ENCODE data around the gene ZNF576. TPM values are rescaled to one million over a fixed set of nuclear protein-coding genes. Genes with fewer than 3 reads are reported as not detected.

ZNF576 gene
- total RNA-seq, 1 experiment from 2014 or later: 18.4 TPM

DNA sequence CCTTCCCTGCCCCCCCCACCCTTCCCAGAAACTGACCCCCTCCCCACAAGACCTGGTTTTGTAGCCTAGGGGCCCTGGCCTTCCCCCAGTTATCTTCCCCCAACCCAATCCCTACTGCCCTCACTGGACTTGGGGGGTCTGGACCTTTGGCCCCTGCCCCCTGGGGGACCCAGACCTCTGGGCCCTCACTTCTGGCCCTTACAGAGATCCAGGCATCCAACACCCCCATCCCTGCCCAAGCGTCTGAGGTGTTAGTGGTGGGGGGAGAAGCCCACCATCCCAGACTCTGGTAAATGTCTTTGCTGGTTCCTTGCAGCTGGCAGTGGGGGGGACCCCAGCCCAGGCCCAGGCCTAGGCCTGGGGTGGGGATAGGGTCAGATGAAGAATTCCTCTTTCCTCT is 26.6 kb downstream of the ZNF576 start:
- CTCF ChIA-PET: interaction anchor here (0.5 kb wide), 1 partner anchor 48 kb away, joined by 3 read pairs; no protein-coding TSS in a partner anchor
- no peak overlapping the region for H3K4me3 Mint-ChIP-seq (ENCODE audit: unreplicated experiment)
- DNase-seq (ENCODE audit: unreplicated experiment): no peak
- H3K27ac Mint-ChIP-seq (ENCODE audit: low read depth, unreplicated experiment): no peak overlapping the region
- peaks cover 11% of the 10 kb centered on the region for H3K4me1 Mint-ChIP-seq (ENCODE audit: insufficient read depth, unreplicated experiment)
- intact Hi-C loops (cut with micrococcal nuclease): no loop called here
- no peaks in the 10 kb centered on the region for H3K27me3 Mint-ChIP-seq (ENCODE audit: insufficient read depth, unreplicated experiment)
- no peaks in the 10 kb centered on the region for H3K9me3 Mint-ChIP-seq (ENCODE audit: unreplicated experiment)
- TF ChIP-seq, protein P1, sequence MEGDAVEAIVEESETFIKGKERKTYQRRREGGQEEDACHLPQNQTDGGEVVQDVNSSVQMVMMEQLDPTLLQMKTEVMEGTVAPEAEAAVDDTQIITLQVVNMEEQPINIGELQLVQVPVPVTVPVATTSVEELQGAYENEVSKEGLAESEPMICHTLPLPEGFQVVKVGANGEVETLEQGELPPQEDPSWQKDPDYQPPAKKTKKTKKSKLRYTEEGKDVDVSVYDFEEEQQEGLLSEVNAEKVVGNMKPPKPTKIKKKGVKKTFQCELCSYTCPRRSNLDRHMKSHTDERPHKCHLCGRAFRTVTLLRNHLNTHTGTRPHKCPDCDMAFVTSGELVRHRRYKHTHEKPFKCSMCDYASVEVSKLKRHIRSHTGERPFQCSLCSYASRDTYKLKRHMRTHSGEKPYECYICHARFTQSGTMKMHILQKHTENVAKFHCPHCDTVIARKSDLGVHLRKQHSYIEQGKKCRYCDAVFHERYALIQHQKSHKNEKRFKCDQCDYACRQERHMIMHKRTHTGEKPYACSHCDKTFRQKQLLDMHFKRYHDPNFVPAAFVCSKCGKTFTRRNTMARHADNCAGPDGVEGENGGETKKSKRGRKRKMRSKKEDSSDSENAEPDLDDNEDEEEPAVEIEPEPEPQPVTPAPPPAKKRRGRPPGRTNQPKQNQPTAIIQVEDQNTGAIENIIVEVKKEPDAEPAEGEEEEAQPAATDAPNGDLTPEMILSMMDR (IDR thresholded peaks at IDR 0.05; ENCODE audit: unreplicated experiment): no peak
- POLR2A ChIA-PET: interaction anchor here (0.8 to 1.0 kb wide), 2 partner anchors 28 to 106 kb away, joined by 3 to 5 read pairs; no protein-coding TSS in a partner anchor
- BruUV-seq (replicated peaks): no TSS peak
- H3K36me3 Mint-ChIP-seq (ENCODE audit: insufficient read depth, unreplicated experiment): peaks cover 12% of the 10 kb centered on the region

GRCh38 chr19:43623889-43624670 is 27.7 kb downstream of the ZNF576 start:
- Mint-ChIP-seq H3K27ac (ENCODE audit: low read depth, unreplicated experiment) (no peak overlapping the region), H3K4me1 (ENCODE audit: insufficient read depth, unreplicated experiment) (peaks cover 11% of the 10 kb centered on the region), H3K4me3 (ENCODE audit: unreplicated experiment) (no peak overlapping the region), H3K27me3 (ENCODE audit: insufficient read depth, unreplicated experiment) (no peaks in the 10 kb centered on the region), H3K36me3 (ENCODE audit: insufficient read depth, unreplicated experiment) (peaks cover 11% of the 10 kb centered on the region), H3K9me3 (ENCODE audit: unreplicated experiment) (no peaks in the 10 kb centered on the region)
- intact Hi-C loops (cut with micrococcal nuclease): no loop called here
- POLR2A ChIA-PET: interaction anchor here (0.7 kb wide), 1 partner anchor 71 kb away, joined by 3 read pairs; no protein-coding TSS in a partner anchor
- TF ChIP-seq, protein P1 (IDR thresholded peaks at IDR 0.05; ENCODE audit: unreplicated experiment): no peak
- no peak for DNase-seq (ENCODE audit: unreplicated experiment)
- CTCF ChIA-PET: no interaction called here
- BruUV-seq (replicated peaks): no TSS peak

- intact Hi-C loops (cut with micrococcal nuclease): no loop called here
- ChIA-PET POLR2A (no interaction called here), CTCF (interaction anchor here (1.6 kb wide), 1 partner anchor 27 kb away, joined by 5 read pairs; no protein-coding TSS in a partner anchor)
- TF ChIP-seq, protein P1 (IDR thresholded peaks at IDR 0.05; ENCODE audit: unreplicated experiment): peak; percentile 14
- DNase-seq (ENCODE audit: unreplicated experiment): peak; percentile 23
- no peak overlapping the region for H3K4me3 Mint-ChIP-seq (ENCODE audit: unreplicated experiment)
- H3K27me3 Mint-ChIP-seq (ENCODE audit: insufficient read depth, unreplicated experiment): no peaks in the 10 kb centered on the region
- BruUV-seq (replicated peaks): no TSS peak
- no peaks in the 10 kb centered on the region for H3K9me3 Mint-ChIP-seq (ENCODE audit: unreplicated experiment)
- H3K36me3 Mint-ChIP-seq (ENCODE audit: insufficient read depth, unreplicated experiment): peaks cover 4% of the 10 kb centered on the region
- H3K27ac Mint-ChIP-seq (ENCODE audit: low read depth, unreplicated experiment): no peak overlapping the region
- peaks cover 11% of the 10 kb centered on the region for H3K4me1 Mint-ChIP-seq (ENCODE audit: insufficient read depth, unreplicated experiment)
These were observed 28.5 kb downstream of the ZNF576 start for GRCh38 chr19:43624933-43625332.

DNA sequence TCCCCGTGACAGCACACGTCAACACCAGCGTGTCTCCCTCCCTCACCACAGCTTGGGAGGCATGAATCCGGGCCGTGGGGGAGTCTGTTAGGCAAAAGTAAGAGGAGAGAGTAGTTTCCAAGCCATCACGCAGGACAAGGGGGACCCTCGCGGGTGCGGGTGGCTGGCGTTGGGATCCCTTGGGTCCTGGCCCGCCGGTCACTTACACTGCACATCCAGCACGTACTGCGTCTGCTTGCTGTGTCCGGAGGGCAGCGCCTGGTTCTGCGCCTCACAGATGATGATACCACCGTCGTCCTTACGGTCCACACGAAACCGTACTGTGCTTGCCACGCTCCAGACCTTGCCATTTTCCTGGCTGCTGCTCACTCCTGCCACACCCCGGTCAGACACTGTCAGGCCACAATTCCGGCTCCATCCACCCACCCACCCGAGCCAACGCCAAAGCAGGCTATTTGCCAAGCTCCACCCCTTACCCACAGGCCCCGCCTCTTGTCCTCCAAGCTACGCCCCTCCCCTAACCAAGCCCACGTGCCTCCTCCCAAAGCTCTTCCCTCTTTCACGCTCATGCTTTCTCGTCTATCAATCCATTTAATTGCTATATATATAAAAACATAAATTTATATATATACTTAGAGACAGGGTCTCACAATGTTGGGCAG is 29.7 kb downstream of the ZNF576 start:
- intact Hi-C loops (cut with micrococcal nuclease): no loop called here
- H3K9me3 Mint-ChIP-seq (ENCODE audit: unreplicated experiment): no peaks in the 10 kb centered on the region
- H3K4me3 Mint-ChIP-seq (ENCODE audit: unreplicated experiment): no peak overlapping the region
- peaks cover 4% of the 10 kb centered on the region for H3K36me3 Mint-ChIP-seq (ENCODE audit: insufficient read depth, unreplicated experiment)
- no peak overlapping the region for H3K27ac Mint-ChIP-seq (ENCODE audit: low read depth, unreplicated experiment)
- no TSS peak for BruUV-seq (replicated peaks)
- no peaks in the 10 kb centered on the region for H3K27me3 Mint-ChIP-seq (ENCODE audit: insufficient read depth, unreplicated experiment)
- CTCF ChIA-PET: interaction anchor here (0.6 to 1.6 kb wide), 3 partner anchors 11 to 49 kb away, joined by 3 to 5 read pairs (median 3); no protein-coding TSS in a partner anchor
- POLR2A ChIA-PET: no interaction called here
- peaks cover 4% of the 10 kb centered on the region for H3K4me1 Mint-ChIP-seq (ENCODE audit: insufficient read depth, unreplicated experiment)
- DNase-seq (ENCODE audit: unreplicated experiment): peak; percentile 32
- TF ChIP-seq, protein P1 (IDR thresholded peaks at IDR 0.05; ENCODE audit: unreplicated experiment): no peak
